SK-N-SH treated with all-trans-retinoic acid at 6 μM for 48 hours (cell line): ENCODE measurements around the gene CNST.

Experiments used
- ATAC-seq: fragments of 200-7000 bp; cut with Tn5 transposase; 3 replicates; pipeline ENCODE4 v1.9.1; 2020; ENCODE audit warnings: mild to moderate bottlenecking, moderate library complexity
- ARNTL ChIP-seq: fragments of 450-650 bp; formaldehyde crosslinking; IDR thresholded peaks from 2 replicates; pipeline ENCODE4 v1.5.0; 2020; ENCODE audit warnings: low read depth, mild to moderate bottlenecking, moderate library complexity, borderline replicate concordance
- CREB5 ChIP-seq: fragments of 250-450 bp; sonication (Bioruptor Pico); IDR thresholded peaks from 2 replicates; pipeline ENCODE4 v1.5.1; 2020; ENCODE audit warnings: low read depth, mild to moderate bottlenecking, moderate library complexity
- CSDC2 ChIP-seq: fragments of 250-450 bp; sonication (Bioruptor Pico); IDR thresholded peaks from 2 replicates; pipeline ENCODE4 v1.5.0; 2020; ENCODE audit warnings: mild to moderate bottlenecking, moderate library complexity
- CSRNP3 ChIP-seq: fragments of 250-450 bp; sonication (Bioruptor Pico); IDR thresholded peaks from 2 replicates; pipeline ENCODE4 v1.5.1; 2021; ENCODE audit warnings: mild to moderate bottlenecking, moderate library complexity
- ESRRG ChIP-seq: fragments of 250-450 bp; sonication (Bioruptor Pico); IDR thresholded peaks from 2 replicates; pipeline ENCODE4 v1.6.1; 2021; ENCODE audit warnings: mild to moderate bottlenecking
- ISL1 ChIP-seq: fragments of 250-450 bp; sonication (Bioruptor Pico); IDR thresholded peaks from 2 replicates; pipeline ENCODE4 v2.1.2; 2022; ENCODE audit warnings: mild to moderate bottlenecking, moderate library complexity
- OSR1 ChIP-seq: fragments of 250-450 bp; sonication (Bioruptor Pico); IDR thresholded peaks from 2 replicates; pipeline ENCODE4 v1.8.0; 2022; ENCODE audit warnings: moderate library complexity, mild to moderate bottlenecking, inconsistent platforms
- PATZ1 ChIP-seq: fragments of 250-450 bp; sonication (Bioruptor Pico); IDR thresholded peaks from 2 replicates; pipeline ENCODE4 v1.8.0; 2020; ENCODE audit warnings: mild to moderate bottlenecking, moderate library complexity, borderline replicate concordance
- POU6F1 ChIP-seq: fragments of 250-450 bp; sonication (Bioruptor Pico); IDR thresholded peaks from 2 replicates; pipeline ENCODE4 v1.8.0; 2021; ENCODE audit warnings: low read depth, mild to moderate bottlenecking, moderate library complexity, borderline replicate concordance
- PPARA ChIP-seq: fragments of 250-450 bp; sonication (Bioruptor Pico); IDR thresholded peaks from 2 replicates; pipeline ENCODE4 v1.5.0; 2020; ENCODE audit warnings: mild to moderate bottlenecking, borderline replicate concordance
- SNAI2 ChIP-seq: fragments of 250-450 bp; sonication (Bioruptor Pico); IDR thresholded peaks from 2 replicates; pipeline ENCODE4 v1.5.0; 2020; ENCODE audit warnings: mild to moderate bottlenecking, moderate library complexity
- TCF4 ChIP-seq: fragments of 250-450 bp; sonication (Bioruptor Pico); IDR thresholded peaks from 2 replicates; pipeline ENCODE4 v1.8.0; 2021; ENCODE audit warnings: mild to moderate bottlenecking, moderate library complexity, borderline replicate concordance
- TOX ChIP-seq: fragments of 250-450 bp; sonication (Bioruptor Pico); IDR thresholded peaks from 2 replicates; pipeline ENCODE4 v1.8.0; 2021; ENCODE audit warnings: mild to moderate bottlenecking, moderate library complexity, borderline replicate concordance
- TSHZ2 ChIP-seq: fragments of 250-450 bp; sonication (Bioruptor Pico); IDR thresholded peaks from 2 replicates; pipeline ENCODE4 v1.5.0; 2020; ENCODE audit warnings: mild to moderate bottlenecking, moderate library complexity
- ZC3H10 ChIP-seq: fragments of 250-450 bp; sonication (Bioruptor Pico); IDR thresholded peaks from 2 replicates; pipeline ENCODE4 v1.5.1; 2021; ENCODE audit warnings: mild to moderate bottlenecking, moderate library complexity
- ZFP3 ChIP-seq: fragments of 250-450 bp; sonication (Bioruptor Pico); IDR thresholded peaks from 2 replicates; pipeline ENCODE4 v1.5.0; 2020; ENCODE audit warnings: mild to moderate bottlenecking, moderate library complexity
- ZFP30 ChIP-seq: fragments of 450-650 bp; formaldehyde crosslinking; IDR thresholded peaks from 2 replicates; pipeline ENCODE4 v1.5.0; 2022; ENCODE audit warnings: mild to moderate bottlenecking, moderate library complexity
- ZNF565 ChIP-seq: fragments of 450-650 bp; formaldehyde crosslinking; conservative IDR thresholded peaks from 2 replicates; pipeline ENCODE4 v1.5.0; 2020; ENCODE audit warnings: low read depth, mild to moderate bottlenecking, moderate library complexity
- ZNF70 ChIP-seq: fragments of 450-650 bp; formaldehyde crosslinking; IDR thresholded peaks from 2 replicates; pipeline ENCODE4 v1.5.0; 2020; ENCODE audit warnings: mild to moderate bottlenecking, moderate library complexity
- ZNF8 ChIP-seq: fragments of 450-650 bp; formaldehyde crosslinking; IDR thresholded peaks from 2 replicates; pipeline ENCODE4 v1.5.0; 2020; ENCODE audit warnings: mild to moderate bottlenecking, moderate library complexity

CNST gene

GRCh38 chr1:246597340-246597739, 31.1 kb downstream of the CNST start:
- ATAC-seq, result peak; percentile 41
- no peak for TF ChIP-seq CREB5 (CRISPR knock-in tag)
- no peak for TF ChIP-seq PATZ1 (CRISPR knock-in tag)
- no peak for TF ChIP-seq ARNTL (CRISPR knock-in tag)
- TF ChIP-seq POU6F1 (CRISPR knock-in tag), result no peak
- TF ChIP-seq ZNF70, result no peak
- TF ChIP-seq PPARA, result no peak
- no peak for TF ChIP-seq ISL1 (CRISPR knock-in tag)
- no peak for TF ChIP-seq ZNF8
- TF ChIP-seq OSR1 (CRISPR knock-in tag), result no peak
- TF ChIP-seq CSDC2 (CRISPR knock-in tag), result no peak
- TF ChIP-seq ZC3H10 (CRISPR knock-in tag), result no peak
- TF ChIP-seq TOX (CRISPR knock-in tag), result no peak
- TF ChIP-seq ZNF565 (CRISPR knock-in tag), result no peak
- no peak for TF ChIP-seq ZFP30
- TF ChIP-seq TSHZ2 (CRISPR knock-in tag), result no peak
- TF ChIP-seq SNAI2 (CRISPR knock-in tag), result no peak
- no peak for TF ChIP-seq ESRRG
- no peak for TF ChIP-seq TCF4

- TF ChIP-seq ARNTL (CRISPR knock-in tag), result no peak
- no peak for TF ChIP-seq TOX (CRISPR knock-in tag)
- no peak for TF ChIP-seq ZC3H10 (CRISPR knock-in tag)
- TF ChIP-seq ZNF565 (CRISPR knock-in tag), result no peak
- TF ChIP-seq POU6F1 (CRISPR knock-in tag), result no peak
- TF ChIP-seq CREB5 (CRISPR knock-in tag), result no peak
- no peak for ATAC-seq
Measured at GRCh38 chr1:246597971-246598370, 31.7 kb downstream of the CNST start.

- ATAC-seq, result no peak
- TF ChIP-seq CSRNP3 (no peak), CSDC2 (CRISPR knock-in tag) (no peak), CREB5 (CRISPR knock-in tag) (no peak), ZFP3 (CRISPR knock-in tag) (no peak), POU6F1 (CRISPR knock-in tag) (no peak)
Measured at GRCh38 chr1:246599315-246599714, 33.1 kb downstream of the CNST start.
